Erythroblast (primary cell): ENCODE data around the gene SURF4.

ENCODE experiments used
- DNase-seq, 2 experiments: peaks; one replicate each; lab custom pipeline; 2025; lab: John Stamatoyannopoulos, UW
- GATA1 ChIP-seq: IDR thresholded peaks from 2 replicates; pipeline ENCODE4 v1.6.1; 2011; ENCODE audit warnings: low read depth, mild to moderate bottlenecking, control low read depth, low read length, moderate library complexity
- POLR2A ChIP-seq: IDR thresholded peaks from 2 replicates; pipeline ENCODE4 v1.6.1; 2011; ENCODE audit warnings: mild to moderate bottlenecking, low read length

SURF4 gene

DNA sequence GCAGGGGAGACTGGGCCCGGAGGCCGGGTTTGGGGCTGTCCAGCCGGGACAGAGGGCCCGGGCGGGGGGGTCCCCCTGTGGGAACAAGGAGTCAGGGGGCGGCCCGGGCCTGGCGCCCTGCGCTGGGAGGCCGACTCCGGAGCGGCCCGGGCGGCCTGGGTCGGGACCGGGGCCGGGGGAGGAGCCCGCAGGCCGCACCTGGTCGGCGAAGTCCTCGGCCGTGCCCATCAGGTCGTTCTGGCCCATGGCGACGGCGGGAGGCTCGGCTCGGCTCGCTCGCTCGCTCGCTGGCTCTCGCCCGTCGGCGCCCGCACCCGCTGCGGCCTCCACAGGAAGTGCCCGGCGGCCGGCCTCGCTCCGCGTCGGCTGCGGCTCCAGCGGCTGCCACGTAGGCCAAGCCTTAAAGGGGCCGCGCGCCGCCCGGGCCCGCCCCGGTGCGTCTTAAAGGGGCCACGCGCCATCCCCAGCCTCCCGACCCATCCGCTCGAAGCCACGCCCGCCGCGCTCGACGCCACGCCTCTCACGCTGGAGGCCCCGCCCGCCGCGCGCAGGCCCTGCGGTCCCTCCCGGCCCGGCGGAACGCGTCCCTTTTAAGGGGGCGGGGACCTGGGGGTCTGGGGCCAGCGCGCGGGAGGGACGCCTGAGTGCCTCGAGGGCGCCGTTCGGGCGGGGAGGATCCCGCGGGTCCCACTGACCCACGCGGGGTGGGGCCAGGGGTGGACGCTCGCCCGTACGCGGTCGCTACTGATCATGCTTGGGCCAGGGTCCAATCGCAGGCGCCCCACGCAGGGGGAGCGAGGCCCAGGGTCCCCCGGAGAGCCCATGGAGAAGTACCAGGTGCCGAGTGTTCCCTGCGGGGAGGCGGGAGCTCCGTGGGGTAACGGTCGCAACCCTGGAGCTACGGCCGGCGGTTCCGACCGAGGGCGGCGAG is at the start of gene SURF4, which contains the start of gene STKLD1:
TSS of gene SURF4 (minus strand) at position 337 of the 931 bp plus-strand sequence. CDS start at position 246, 91 bp downstream.
TSS of gene STKLD1 (plus strand) at position 643 of the 931 bp plus-strand sequence. CDS start at position 751, 108 bp downstream.
- TF ChIP-seq GATA1 = no peak
- TF ChIP-seq POLR2A = peak; percentile 81
- DNase-seq = peak; percentile 98 to 99

DNA sequence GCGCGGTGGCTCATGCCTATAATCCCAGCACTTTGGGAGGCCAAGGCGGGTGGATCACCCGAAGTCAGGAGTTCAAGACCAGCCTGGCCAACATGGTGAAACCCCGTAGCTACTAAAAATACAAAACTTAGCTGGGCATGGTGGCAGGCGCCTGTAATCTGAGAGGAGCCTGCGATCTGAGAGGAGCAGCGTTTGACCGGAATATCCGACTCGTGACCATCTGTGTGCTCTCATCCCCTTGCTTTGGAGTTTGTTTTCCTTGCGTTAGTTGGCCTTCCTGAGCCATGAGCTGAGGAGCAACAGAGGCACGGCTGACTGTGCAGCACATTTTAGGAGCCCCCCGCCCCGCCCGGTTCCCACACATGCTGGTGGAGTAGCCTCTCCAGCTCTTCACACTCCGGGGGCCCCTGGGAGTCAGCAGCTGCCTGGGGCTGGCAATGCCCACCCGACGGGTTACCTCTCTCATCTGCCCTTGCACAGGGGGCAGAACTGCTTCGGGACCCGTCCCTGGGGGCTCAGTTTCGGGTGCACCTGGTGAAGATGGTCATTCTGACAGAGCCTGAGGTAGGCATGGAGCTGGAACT is 49.3 kb upstream of the SURF4 start:
- TF ChIP-seq GATA1 (no peak), POLR2A (no peak)

DNA sequence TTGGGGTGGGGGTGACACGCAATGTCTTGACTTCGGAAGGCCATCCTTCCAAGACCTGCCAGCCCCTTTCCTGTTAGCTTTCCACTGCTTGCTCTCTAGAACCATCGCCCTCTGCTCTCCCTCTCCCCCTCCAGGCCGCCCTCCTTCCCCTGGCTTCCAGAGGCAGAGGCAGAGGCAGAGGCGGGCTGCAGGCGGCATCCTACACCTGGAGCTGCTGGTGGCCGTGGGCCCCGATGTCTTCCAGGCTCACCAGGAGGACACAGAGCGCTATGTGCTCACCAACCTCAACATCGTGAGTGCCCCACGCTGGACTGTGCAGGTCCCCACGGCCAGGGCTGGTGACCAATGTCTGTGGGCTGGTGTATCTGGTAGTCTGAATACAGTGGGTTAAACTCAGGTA is 48.3 kb upstream of the SURF4 start:
- no peak for TF ChIP-seq POLR2A
- no peak for TF ChIP-seq GATA1
- no peak for DNase-seq

More for the DNA sequence above, 49.3 kb upstream of the SURF4 start:
- no peak for DNase-seq

DNA sequence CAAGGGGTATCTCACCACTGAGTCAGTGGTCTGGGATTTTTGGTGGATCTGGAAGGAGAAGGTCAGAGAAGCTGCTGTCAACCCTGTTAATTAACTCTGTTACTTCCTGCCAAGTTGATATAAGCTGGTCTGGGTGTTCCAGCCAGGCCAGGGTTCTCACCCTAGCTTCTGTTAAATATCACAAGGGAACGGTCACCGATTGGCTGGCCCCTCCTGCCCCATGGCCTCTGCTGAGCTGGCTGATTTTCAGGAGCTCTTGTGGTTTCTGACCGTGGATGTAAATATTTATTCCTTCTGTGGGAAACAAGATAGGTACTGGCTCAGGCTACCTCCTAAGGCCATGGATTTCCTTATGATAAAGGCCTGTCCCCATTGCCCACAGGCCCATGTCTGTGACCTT is 47.4 kb upstream of the SURF4 start:
- no peak for TF ChIP-seq POLR2A
- no peak for TF ChIP-seq GATA1

DNA sequence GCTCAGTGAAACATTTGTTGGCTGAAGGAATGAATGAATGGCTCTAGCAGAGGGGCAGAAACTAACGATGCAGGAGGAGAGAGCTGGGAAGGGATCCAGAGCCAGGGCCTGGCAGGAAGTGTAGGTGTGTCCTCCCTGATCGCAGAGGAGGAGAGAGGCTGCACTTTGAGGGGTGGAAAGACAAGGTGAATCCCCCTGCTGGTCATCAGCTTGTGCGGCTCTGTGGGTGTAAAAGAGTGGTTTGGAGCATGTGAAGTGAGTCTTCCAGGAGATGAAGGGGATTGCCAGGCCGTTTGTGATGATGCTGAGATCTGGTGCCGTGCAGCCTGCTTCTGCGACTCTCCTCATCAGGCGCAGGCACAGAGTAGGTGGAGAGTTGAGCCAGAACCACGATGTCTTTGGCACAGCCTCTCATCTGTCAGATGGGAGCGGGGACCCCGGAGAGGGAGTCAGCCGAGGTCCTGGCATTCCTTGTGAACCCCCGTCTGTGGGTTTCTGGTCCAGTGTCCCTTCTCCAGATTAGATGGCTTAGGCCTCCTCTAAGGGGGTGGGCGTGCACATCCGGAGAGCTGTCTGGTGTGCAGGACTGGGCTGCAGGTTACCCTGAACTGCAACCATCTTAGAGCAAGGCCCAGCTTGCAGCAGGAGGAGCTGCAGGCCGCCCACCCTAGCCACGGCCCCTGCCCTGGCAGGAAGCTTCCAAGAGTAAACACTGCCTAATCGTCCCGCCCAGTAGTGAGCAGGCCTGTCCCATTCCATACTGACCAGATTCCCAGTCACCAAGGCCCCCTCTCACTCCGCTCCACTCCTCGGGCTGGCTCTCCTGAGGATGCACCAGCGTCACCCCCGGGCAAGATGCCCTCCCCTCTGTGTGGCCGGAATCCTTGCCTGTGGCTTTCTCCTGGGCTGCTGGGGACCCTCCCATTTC is 46.0 kb upstream of the SURF4 start, which contains the start of gene ADAMTS13:
TSS of gene ADAMTS13 (plus strand) at position 753 of the 928 bp plus-strand sequence. CDS start at position 830, 77 bp downstream.
- DNase-seq = no peak
- TF ChIP-seq POLR2A = no peak
- TF ChIP-seq GATA1 = no peak

More for the DNA sequence above, 47.4 kb upstream of the SURF4 start:
- DNase-seq = no peak

DNA sequence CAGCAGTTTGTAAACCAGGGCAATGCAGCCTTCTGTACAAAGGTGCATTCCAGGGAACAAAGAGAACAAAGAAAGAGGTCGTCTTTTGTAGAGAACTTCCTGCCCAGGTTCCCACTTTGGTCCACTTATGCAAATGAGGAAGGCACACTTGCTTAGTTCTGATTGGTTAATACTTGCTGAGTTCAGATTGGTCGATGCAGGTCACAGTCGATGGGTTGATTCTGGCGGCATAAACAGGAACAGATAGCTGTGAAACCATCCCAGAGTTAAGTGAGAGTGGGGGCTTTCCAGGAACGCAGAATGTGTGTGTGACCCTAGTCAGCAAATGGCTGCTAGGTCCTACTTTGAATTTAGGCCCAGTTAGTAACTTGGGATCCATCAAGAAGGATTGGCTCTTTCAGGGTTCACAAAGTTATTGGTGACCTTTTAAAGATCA is 44.5 kb upstream of the SURF4 start:
- TF ChIP-seq GATA1 = no peak
- TF ChIP-seq POLR2A = no peak
- DNase-seq = peak in 1 of 2 experiments; percentile 13

DNA sequence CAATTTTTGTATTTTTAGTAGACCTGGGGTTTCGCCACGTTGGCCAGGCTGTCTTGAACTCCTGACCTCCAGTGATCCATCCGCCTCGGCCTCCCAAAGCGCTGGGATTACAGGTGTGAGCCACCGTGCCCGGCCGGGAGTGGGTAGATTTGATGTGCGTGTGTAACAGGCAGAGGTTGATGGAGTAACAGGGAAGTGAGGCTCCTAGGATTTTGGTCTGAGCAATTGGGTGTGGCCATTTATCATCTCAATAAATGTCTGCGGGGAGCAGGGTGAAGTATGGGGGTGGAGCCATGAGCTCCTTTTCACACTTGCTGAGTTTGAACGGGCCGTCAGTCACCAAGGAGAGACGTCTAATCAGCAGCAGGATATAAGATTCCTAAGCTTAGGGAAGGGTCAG is 43.1 kb upstream of the SURF4 start:
- TF ChIP-seq POLR2A (no peak), GATA1 (no peak)
- DNase-seq = no peak

DNA sequence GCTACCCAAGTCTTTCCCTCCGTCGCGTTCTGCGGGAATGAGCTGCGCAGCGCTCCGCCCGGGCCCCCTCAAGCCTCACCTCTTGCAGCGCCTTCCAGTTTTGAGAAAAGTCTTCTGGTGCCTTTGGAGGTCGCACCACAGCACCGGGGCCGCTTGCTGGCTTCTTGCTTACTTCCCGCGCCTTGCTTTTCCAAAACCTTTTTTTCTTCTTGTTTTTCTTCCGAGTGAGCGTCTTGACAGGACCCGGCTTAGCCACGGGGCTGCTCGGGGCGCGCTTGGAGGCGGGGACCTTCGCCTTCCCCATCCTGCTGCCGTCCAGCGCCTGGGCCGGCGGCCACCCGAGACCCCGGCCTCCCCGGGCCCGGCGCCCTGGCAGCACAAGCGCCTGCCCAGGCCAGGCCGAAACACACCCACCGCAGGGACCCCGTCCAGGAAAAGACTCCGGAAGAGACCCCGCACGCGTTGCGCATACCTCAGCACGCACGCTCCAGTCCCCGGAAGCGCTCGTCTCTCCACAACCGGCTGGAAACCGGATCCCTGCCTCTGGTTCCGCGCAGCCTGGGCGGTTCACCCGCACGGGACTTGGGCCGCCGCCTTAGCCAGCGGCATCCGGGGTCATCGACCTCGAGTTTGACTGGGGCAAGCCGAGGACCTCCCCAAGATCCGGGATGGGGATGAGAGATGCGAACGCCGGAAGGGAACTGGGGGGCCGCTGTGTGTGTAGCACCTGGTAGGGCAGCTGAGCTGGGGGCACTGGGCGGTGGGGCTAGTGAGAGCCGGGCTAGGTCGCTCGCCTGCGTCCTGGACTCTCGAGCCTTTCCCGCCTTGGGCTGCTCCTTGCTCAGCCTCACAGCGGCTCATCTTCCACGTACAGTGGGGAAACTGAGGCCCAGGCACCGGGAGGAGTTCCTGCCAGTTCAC is 41.9 kb upstream of the SURF4 start, which contains the start of gene REXO4:
TSS of gene REXO4 (minus strand) at position 470 of the 921 bp plus-strand sequence. CDS start at position 304, 166 bp downstream.
- peak; percentile 55 for TF ChIP-seq POLR2A
- TF ChIP-seq GATA1 = no peak
- DNase-seq = peak; percentile 92 to 93

DNA sequence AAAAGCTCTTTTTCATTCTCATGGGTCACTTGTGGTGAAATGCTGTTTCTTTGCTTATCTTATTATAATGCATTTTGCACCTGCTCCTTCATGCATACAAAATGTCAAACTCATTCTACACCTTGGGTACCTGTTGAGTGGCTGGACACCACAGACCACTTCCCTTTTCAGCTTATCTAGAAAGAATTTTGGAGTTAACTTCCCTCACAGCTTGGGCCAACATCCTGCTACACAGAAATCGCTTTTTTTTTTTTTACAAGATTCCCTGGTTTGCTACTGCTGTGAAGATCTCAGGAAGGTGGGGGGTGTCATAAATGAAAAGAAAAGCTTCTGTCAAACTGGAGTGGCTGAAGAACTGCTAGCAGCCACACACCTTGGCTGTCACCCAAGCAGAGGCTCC is 39.3 kb upstream of the SURF4 start:
- DNase-seq = no peak
- TF ChIP-seq POLR2A (no peak), GATA1 (no peak)

DNA sequence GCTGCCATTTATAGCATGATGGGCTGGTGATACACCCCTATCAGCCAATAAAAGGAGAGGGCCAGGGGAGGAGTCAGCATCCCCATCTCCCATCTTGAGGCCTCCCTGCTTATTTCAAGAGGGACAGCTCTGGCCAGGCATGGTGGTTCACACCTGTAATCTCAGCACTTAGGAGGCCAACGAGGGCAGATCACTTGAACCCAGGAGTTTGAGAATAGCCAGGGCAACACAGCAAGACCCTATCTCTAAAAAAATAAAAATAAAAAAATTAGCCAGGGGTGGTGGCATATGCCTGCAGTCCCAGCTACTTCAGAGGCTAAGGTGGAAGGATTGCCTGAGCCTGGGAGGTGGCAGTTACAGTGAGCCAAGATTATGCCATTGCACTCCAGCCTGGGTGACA is 32.2 kb upstream of the SURF4 start:
- DNase-seq = no peak
- no peak for TF ChIP-seq POLR2A
- no peak for TF ChIP-seq GATA1

DNA sequence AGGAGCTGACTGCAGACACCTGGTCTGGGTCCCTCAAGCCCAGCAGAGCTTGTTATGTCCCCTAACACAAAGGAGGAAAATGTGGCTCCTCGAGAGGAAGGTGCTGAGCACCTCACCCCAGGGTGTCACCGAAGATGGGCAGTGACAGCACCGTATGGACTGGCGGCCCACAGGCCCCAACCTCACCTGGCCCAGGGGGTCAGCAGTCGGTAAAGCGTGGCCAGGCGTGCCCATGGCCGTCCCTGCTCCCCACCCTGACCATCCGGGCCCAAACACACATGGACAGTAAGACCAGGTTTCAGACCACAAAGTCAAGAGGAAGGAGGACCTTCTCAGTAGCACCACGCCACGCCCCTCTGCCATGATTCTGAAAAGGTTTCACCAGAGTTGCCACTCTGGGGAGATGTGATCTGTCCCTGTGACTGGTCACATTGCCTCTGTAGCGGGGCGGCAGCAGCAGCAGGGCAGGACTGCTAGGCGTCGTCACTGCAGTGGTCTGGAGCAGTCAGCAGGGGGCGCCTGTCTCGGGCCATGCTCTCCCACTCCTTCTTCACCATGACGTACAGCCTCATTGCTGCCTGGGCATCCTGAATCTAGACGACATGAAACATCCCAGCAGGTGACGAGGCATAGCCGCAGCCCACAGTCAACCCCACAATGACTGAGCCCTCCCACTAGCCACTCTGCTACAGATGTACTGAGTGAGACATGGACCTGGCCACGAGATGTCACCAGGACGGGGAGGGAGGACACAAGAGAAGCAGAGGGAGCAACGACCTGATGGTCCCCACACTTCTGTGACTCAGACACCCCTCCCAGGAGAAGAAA is 30.8 kb upstream of the SURF4 start:
- peak; percentile 80 to 87 for DNase-seq
- TF ChIP-seq GATA1 = no peak
